GM12878 (cell line): ENCODE data around the gene ASB15. TPM values are rescaled to one million over a fixed set of nuclear protein-coding genes. Genes with fewer than 3 reads are reported as not detected.

Experiments used
- ATAC-seq: fragments of 200-7000 bp; cut with Tn5 transposase; 3 replicates; pipeline ENCODE4 v1.9.1; 2020; ENCODE audit warnings: mild to moderate bottlenecking, moderate library complexity
- BruUV-seq: library from RNA; stranded (reverse); fragments of 400-500 nt; replicated peaks from 2 replicates; lab custom pipeline; 2021; lab: Mats Ljungman, UMichigan
- CTCF ChIA-PET: fragments of 300-600 bp; sonication (Branson Sonifier 250); formaldehyde crosslinking; extraction: SDS; loops from one replicate; lab custom pipeline; 2021; ENCODE audit warnings: inconsistent platforms; lab: Yijun Ruan, JAX
- POLR2A ChIA-PET: fragments of 350-600 bp; formaldehyde crosslinking; extraction: SDS; loops from one replicate; lab custom pipeline; 2021; ENCODE audit warnings: inconsistent platforms; lab: Charles Lee
- RAD21 ChIA-PET: fragments of 300-600 bp; sonication (Branson Sonifier 250); formaldehyde crosslinking; loops from one replicate; lab custom pipeline; 2023; ENCODE audit warnings: antibody characterized with exemption; ENCODE audit not compliant: unreplicated experiment; lab: Charles Lee
- SMC1A ChIA-PET: fragments of 300-600 bp; sonication (Branson Sonifier 250); formaldehyde crosslinking; loops from one replicate; lab custom pipeline; 2023; ENCODE audit not compliant: unreplicated experiment, uncharacterized antibody; lab: Charles Lee
- DNase-seq: peaks from one replicate; pipeline ENCODE4 v3.0.0-alpha.2; 2011; ENCODE audit warnings: low read depth, low spot score
- FAIRE-seq: peaks from 3 replicates; lab custom pipeline; 2011; peaks lifted over from hg19 to GRCh38; lab: Jason Lieb, UNC
- H2AFZ ChIP-seq: 2 replicates; pipeline ENCODE4 v1.6.0; 2011; ENCODE audit warnings: low read depth, low read length, control low read depth; ENCODE audit not compliant: control insufficient read depth
- H3K27ac ChIP-seq: 2 replicates; pipeline ENCODE4 v1.5.1; 2011; ENCODE audit warnings: control low read depth; ENCODE audit not compliant: control insufficient read depth, insufficient read depth
- H3K27me3 ChIP-seq, 2 experiments: replicated peaks in 1 of 2; 2 replicates each; pipeline versions ENCODE4 v1.6.0 to v1.6.1; 2011; ENCODE audit warnings: low read length in 1 of 2; ENCODE audit not compliant: control insufficient read depth in 2 of 2, insufficient read depth in 2 of 2
- H3K36me3 ChIP-seq, 2 experiments: 2 replicates each; pipeline ENCODE4 v1.5.1; 2011; ENCODE audit warnings: low read length in 1 of 2; ENCODE audit not compliant: control insufficient read depth in 2 of 2, insufficient read depth in 2 of 2
- H3K4me1 ChIP-seq: 2 replicates; pipeline ENCODE4 v1.6.1; 2011; ENCODE audit warnings: mild to moderate bottlenecking, low read length, moderate library complexity, mixed read lengths; ENCODE audit not compliant: control insufficient read depth, insufficient read depth
- H3K4me2 ChIP-seq: 2 replicates; pipeline ENCODE4 v1.6.0; 2011; ENCODE audit warnings: control low read depth; ENCODE audit not compliant: control insufficient read depth, insufficient read depth
- H3K4me3 ChIP-seq: fragments of 200-600 bp; sonication (generic); 2 replicates; pipeline ENCODE4 v1.5.1; 2016
- H3K79me2 ChIP-seq: 2 replicates; pipeline ENCODE4 v1.6.0; 2011; ENCODE audit warnings: low read length; ENCODE audit not compliant: control insufficient read depth, insufficient read depth
- H3K9ac ChIP-seq: 2 replicates; pipeline ENCODE4 v1.8.0; 2011; ENCODE audit warnings: low read length, control low read depth, mixed read lengths; ENCODE audit not compliant: control insufficient read depth, insufficient read depth
- H3K9me3 ChIP-seq: replicated peaks from 3 replicates; pipeline ENCODE4 v1.5.1; 2011; ENCODE audit warnings: mild to moderate bottlenecking, low read length; ENCODE audit not compliant: control insufficient read depth, insufficient read depth
- H4K20me1 ChIP-seq: 2 replicates; pipeline ENCODE4 v1.6.0; 2011; ENCODE audit not compliant: control insufficient read depth, insufficient read depth
- ASH2L ChIP-seq: fragments of 300-600, 200-600 bp; sonication (generic); IDR thresholded peaks from 2 replicates; pipeline ENCODE4 v1.6.1; 2017; ENCODE audit warnings: low read depth, mild to moderate bottlenecking, borderline replicate concordance
- CBFB ChIP-seq: IDR thresholded peaks from 2 replicates; pipeline ENCODE4 v1.6.1; 2016; ENCODE audit warnings: antibody characterized with exemption, low read depth
- FOS ChIP-seq: IDR thresholded peaks from 3 replicates; pipeline ENCODE4 v1.6.1; 2011; ENCODE audit warnings: borderline replicate concordance; ENCODE audit not compliant: insufficient read length; ENCODE audit errors: extremely low read depth
- FOXK2 ChIP-seq: fragments of 450-650 bp; IDR thresholded peaks from 2 replicates; pipeline ENCODE4 v1.6.1; 2017; ENCODE audit warnings: mild to moderate bottlenecking, moderate library complexity
- MAX ChIP-seq: IDR thresholded peaks from 2 replicates; pipeline ENCODE4 v1.6.1; 2012; ENCODE audit warnings: low read depth, low read length, improper control_type of control experiment
- RCOR1 ChIP-seq: conservative IDR thresholded peaks from 2 replicates; pipeline ENCODE4 v1.6.1; 2012; ENCODE audit warnings: low read depth, low read length, improper control_type of control experiment
- SMAD5 ChIP-seq: IDR thresholded peaks from 2 replicates; pipeline ENCODE4 v1.6.1; 2016; ENCODE audit warnings: antibody characterized with exemption, low read depth
- SRF ChIP-seq, 2 experiments: IDR thresholded peaks; 2 replicates each; pipeline ENCODE4 v1.6.1; 2011; ENCODE audit warnings: low read depth in 2 of 2, low read length in 2 of 2, mild to moderate bottlenecking in 1 of 2, moderate library complexity in 1 of 2
- WGBS: methylation state at CpG from one replicate; pipeline ENCODE4 v1.1.6; 2016; ENCODE audit warnings: low lambda C conversion rate; ENCODE audit not compliant: insufficient replicate concordance, insufficient coverage; ENCODE audit errors: missing lambda C conversion rate; 5-methylcytosine and 5-hydroxymethylcytosine counted together
- in situ Hi-C: fragments of 300-500 bp; cut with MboI; formaldehyde crosslinking; loops from 9 replicates; pipeline ENCODE4 v1.14.3; 2018; ENCODE audit warnings: mixed read lengths
- intact Hi-C: fragments of 100-400 bp; cut with micrococcal nuclease; formaldehyde crosslinking; loops from one replicate; pipeline ENCODE4 v1.14.2; 2022; ENCODE audit not compliant: unreplicated experiment
- polyA plus RNA-seq, 11 experiments: library from polyadenylated mRNA; depleted of rRNA in 4 of 11; unstranded in 6 of 11; stranded (reverse) in 5 of 11; fragments of >200 nt; fragmentation: Nextera tagmentation in 4 of 11; fragmentation: Illumina TruSeq in 1 of 11; extraction: Ambion mirVana in 4 of 11; extraction: Trizol in 1 of 11; gene quantifications; 1 replicate in 1 of 11; 2 replicates in 10 of 11; pipeline versions ENCODE4 v1.2.1 to v1.2.3, GENCODE V29; 2011 to 2016; ENCODE audit warnings: inconsistent platforms in 2 of 11, missing spikeins in 2 of 11, low read depth in 1 of 11
- total RNA-seq, 4 experiments: library from RNA; depleted of rRNA in 3 of 4; stranded (reverse); fragments of >200 nt in 3 of 4; fragmentation: Illumina TruSeq in 1 of 4; extraction: Trizol in 1 of 4; gene quantifications; 2 replicates each; pipeline versions ENCODE4 v1.2.1 to v1.2.3, GENCODE V29; 2013 to 2021
- TF ChIP-seq, protein P1 (sequence below): fragments of 450-650 bp; IDR thresholded peaks from 2 replicates; pipeline ENCODE4 v1.6.1; 2018; ENCODE audit warnings: borderline replicate concordance, mild to moderate bottlenecking; ENCODE audit not compliant: partially characterized antibody
- TF ChIP-seq, protein P2 (sequence below): fragments of 450-650 bp; IDR thresholded peaks from 2 replicates; pipeline ENCODE4 v1.6.1; 2014; ENCODE audit warnings: mild to moderate bottlenecking

Gene ASB15
- total and polyA plus RNA-seq, 10 of the 15 experiments (the other 5 are each of a cell fraction or from before 2014, with no cell fraction given): not detected

- H3K27ac ChIP-seq: no peak overlapping the region
- ChIA-PET CTCF (interaction anchor here (0.6 to 0.8 kb wide), 2 partner anchors 79 to 306 kb away, joined by 3 to 4 read pairs; no protein-coding TSS in a partner anchor), SMC1A (interaction anchor here (1.2 kb wide), 1 partner anchor 9 kb away, joined by 4 read pairs; no protein-coding TSS in a partner anchor), POLR2A (no interaction called here), RAD21 (no interaction called here)
- no peak for FAIRE-seq
- intact Hi-C loops: loop anchor here (10.0 kb wide), 1 partner anchor 79 kb away; no protein-coding TSS in a partner anchor
- no peaks in the 10 kb centered on the region for H3K9me3 ChIP-seq
- no peak overlapping the region for H3K4me2 ChIP-seq
- no TSS peak for BruUV-seq
- H3K36me3 ChIP-seq: no peaks in the 10 kb centered on the region
- H3K79me2 ChIP-seq: no peaks in the 10 kb centered on the region
- no peaks in the 10 kb centered on the region for H4K20me1 ChIP-seq
- H2AFZ ChIP-seq: no peak overlapping the region
- no peak overlapping the region for H3K9ac ChIP-seq
- WGBS: 30% methylated on average over 3 of the region's 3 CpGs
- H3K27me3 ChIP-seq: no peaks in the 10 kb centered on the region; a peak in 1 of 4 replicates
- no peaks in the 10 kb centered on the region for H3K4me1 ChIP-seq
- in situ Hi-C loops: no loop called here
- DNase-seq: no peak
- TF ChIP-seq, protein P1, sequence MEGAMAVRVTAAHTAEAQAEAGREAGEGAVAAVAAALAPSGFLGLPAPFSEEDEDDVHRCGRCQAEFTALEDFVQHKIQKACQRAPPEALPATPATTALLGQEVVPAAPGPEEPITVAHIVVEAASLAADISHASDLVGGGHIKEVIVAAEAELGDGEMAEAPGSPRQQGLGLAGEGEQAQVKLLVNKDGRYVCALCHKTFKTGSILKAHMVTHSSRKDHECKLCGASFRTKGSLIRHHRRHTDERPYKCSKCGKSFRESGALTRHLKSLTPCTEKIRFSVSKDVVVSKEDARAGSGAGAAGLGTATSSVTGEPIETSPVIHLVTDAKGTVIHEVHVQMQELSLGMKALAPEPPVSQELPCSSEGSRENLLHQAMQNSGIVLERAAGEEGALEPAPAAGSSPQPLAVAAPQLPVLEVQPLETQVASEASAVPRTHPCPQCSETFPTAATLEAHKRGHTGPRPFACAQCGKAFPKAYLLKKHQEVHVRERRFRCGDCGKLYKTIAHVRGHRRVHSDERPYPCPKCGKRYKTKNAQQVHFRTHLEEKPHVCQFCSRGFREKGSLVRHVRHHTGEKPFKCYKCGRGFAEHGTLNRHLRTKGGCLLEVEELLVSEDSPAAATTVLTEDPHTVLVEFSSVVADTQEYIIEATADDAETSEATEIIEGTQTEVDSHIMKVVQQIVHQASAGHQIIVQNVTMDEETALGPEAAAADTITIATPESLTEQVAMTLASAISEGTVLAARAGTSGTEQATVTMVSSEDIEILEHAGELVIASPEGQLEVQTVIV: no peak
- TF ChIP-seq CBFB (no peak), FOXK2 (no peak), SRF (IDR thresholded peaks at IDR 0.05; ENCODE audit: low read depth in 2 of 2, low read length in 2 of 2) (no peak), RCOR1 (no peak), ASH2L (no peak), SMAD5 (no peak), MAX (no peak), FOS (no peak)
- TF ChIP-seq, protein P2, sequence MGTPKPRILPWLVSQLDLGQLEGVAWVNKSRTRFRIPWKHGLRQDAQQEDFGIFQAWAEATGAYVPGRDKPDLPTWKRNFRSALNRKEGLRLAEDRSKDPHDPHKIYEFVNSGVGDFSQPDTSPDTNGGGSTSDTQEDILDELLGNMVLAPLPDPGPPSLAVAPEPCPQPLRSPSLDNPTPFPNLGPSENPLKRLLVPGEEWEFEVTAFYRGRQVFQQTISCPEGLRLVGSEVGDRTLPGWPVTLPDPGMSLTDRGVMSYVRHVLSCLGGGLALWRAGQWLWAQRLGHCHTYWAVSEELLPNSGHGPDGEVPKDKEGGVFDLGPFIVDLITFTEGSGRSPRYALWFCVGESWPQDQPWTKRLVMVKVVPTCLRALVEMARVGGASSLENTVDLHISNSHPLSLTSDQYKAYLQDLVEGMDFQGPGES: no peak
- H3K4me3 ChIP-seq: no peak overlapping the region
- ATAC-seq: no peak
Observed at GRCh38 chr7:123573341-123573740, 28.3 kb upstream of the ASB15 start.
